A549 (cell line): ENCODE results near the gene CFLAR. TPM values are rescaled to one million over a fixed set of nuclear protein-coding genes. Genes with fewer than 3 reads are reported as not detected.
A peak's percentile ranks its signal among the peaks of the same experiment; 100 is the strongest.

Experiments
- ATAC-seq, 2 experiments: fragments of 200-7000 bp in 1 of 2; fragments of >200 bp in 1 of 2; cut with Nextera tagmentation in 1 of 2; cut with Tn5 transposase in 1 of 2; 3 replicates each; pipeline versions ENCODE4 v1.8.0 to v1.9.1; 2018 to 2020; ENCODE audit warnings: mild to moderate bottlenecking in 1 of 2, moderate library complexity in 1 of 2
- CTCF ChIA-PET: fragments of 300-600 bp; sonication (Branson Sonifier 250); formaldehyde crosslinking; extraction: SDS; loops from one replicate; lab custom pipeline; 2021; ENCODE audit warnings: antibody characterized with exemption, inconsistent platforms; lab: Yijun Ruan, JAX
- POLR2A ChIA-PET: fragments of 350-600 bp; formaldehyde crosslinking; extraction: SDS; loops from one replicate; lab custom pipeline; 2021; ENCODE audit warnings: antibody characterized with exemption, inconsistent platforms; lab: Yijun Ruan, JAX
- DNase-seq, 2 experiments: peaks; one replicate each; pipeline versions ENCODE4 v3.0.0 to v3.0.0-alpha.2; 2011 to 2016; ENCODE audit warnings: low read depth in 1 of 2, low spot score in 1 of 2
- FAIRE-seq: peaks from 2 replicates; lab custom pipeline; 2011; peaks lifted over from hg19 to GRCh38; lab: Jason Lieb, UNC
- H3K27ac ChIP-seq, 2 experiments: fragments of >200 bp; sonication (Bioruptor Twin); formaldehyde crosslinking; 3 replicates each; pipeline ENCODE4 v1.5.1; 2016 to 2017
- H3K4me1 ChIP-seq: fragments of >200 bp; sonication (Bioruptor Twin); formaldehyde crosslinking; 3 replicates; pipeline ENCODE4 v1.6.1; 2016
- H3K4me2 ChIP-seq: fragments of >200 bp; sonication (Bioruptor Twin); formaldehyde crosslinking; 3 replicates; pipeline ENCODE4 v1.6.1; 2016
- H3K4me3 ChIP-seq: fragments of >200 bp; sonication (Bioruptor Twin); formaldehyde crosslinking; 3 replicates; pipeline ENCODE4 v1.5.1; 2016
- H3K9me3 ChIP-seq: fragments of >200 bp; sonication (Bioruptor Twin); formaldehyde crosslinking; 3 replicates; pipeline ENCODE4 v1.6.1; 2016
- ATOH8 ChIP-seq: fragments of 250-450 bp; sonication (Bioruptor Pico); IDR thresholded peaks from 2 replicates; pipeline ENCODE4 v1.5.0; 2020; ENCODE audit warnings: low read depth, mild to moderate bottlenecking, moderate library complexity
- BCL3 ChIP-seq: fragments of >200 bp; sonication (Bioruptor Twin); formaldehyde crosslinking; IDR thresholded peaks from 3 replicates; pipeline ENCODE4 v1.6.1; 2016
- BHLHE40 ChIP-seq: IDR thresholded peaks from 2 replicates; pipeline ENCODE4 v1.6.1; 2012; ENCODE audit warnings: low read depth, low read length, inconsistent platforms
- CEBPB ChIP-seq, 2 experiments: fragments of >200 bp in 1 of 2; sonication (Bioruptor Twin) in 1 of 2; formaldehyde crosslinking in 1 of 2; IDR thresholded peaks; 2 replicates each; pipeline ENCODE4 v1.6.1; 2012 to 2016
- CHD2 ChIP-seq: fragments of 150-350 bp; IDR thresholded peaks from 2 replicates; pipeline ENCODE4 v1.6.1; 2014; ENCODE audit warnings: low read length; ENCODE audit not compliant: partially characterized antibody
- CTCF ChIP-seq: fragments of >200 bp; sonication (Bioruptor Twin); formaldehyde crosslinking; IDR thresholded peaks from 3 replicates; pipeline ENCODE4 v1.5.1; 2016
- E2F6 ChIP-seq: IDR thresholded peaks from 2 replicates; pipeline ENCODE4 v1.6.1; 2012; ENCODE audit warnings: low read depth, borderline replicate concordance
- EHF ChIP-seq: fragments of 250-450 bp; sonication (Bioruptor Pico); IDR thresholded peaks from 2 replicates; pipeline ENCODE4 v1.5.0; 2020; ENCODE audit warnings: mild to moderate bottlenecking
- EP300 ChIP-seq, 2 experiments: fragments of >200 bp; sonication (Bioruptor Twin); formaldehyde crosslinking; IDR thresholded peaks; 2 replicates in 1 of 2; 3 replicates in 1 of 2; pipeline ENCODE4 v1.6.1; 2016 to 2017
- GATA3 ChIP-seq: IDR thresholded peaks from 2 replicates; pipeline ENCODE4 v1.6.1; 2012; ENCODE audit warnings: borderline replicate concordance
- HES2 ChIP-seq: fragments of >200 bp; sonication (Bioruptor Twin); formaldehyde crosslinking; IDR thresholded peaks from 2 replicates; pipeline ENCODE4 v1.6.1; 2016
- HOXB13 ChIP-seq: fragments of 250-450 bp; sonication (Bioruptor Pico); IDR thresholded peaks from 2 replicates; pipeline ENCODE4 v1.5.0; 2020; ENCODE audit warnings: low read depth, mild to moderate bottlenecking, moderate library complexity
- JUN ChIP-seq, 2 experiments: fragments of >200 bp; sonication (Bioruptor Twin); formaldehyde crosslinking; IDR thresholded peaks; 2 replicates in 1 of 2; 3 replicates in 1 of 2; pipeline ENCODE4 v1.6.1; 2016 to 2017
- KDM5A ChIP-seq: fragments of 200-600 bp; sonication (generic); IDR thresholded peaks from 2 replicates; pipeline ENCODE4 v1.6.1; 2016; ENCODE audit warnings: antibody characterized with exemption, mild to moderate bottlenecking
- MAX ChIP-seq: IDR thresholded peaks from 2 replicates; pipeline ENCODE4 v1.6.1; 2012
- MYC ChIP-seq: IDR thresholded peaks from 2 replicates; pipeline ENCODE4 v1.6.1; 2012; ENCODE audit warnings: mild to moderate bottlenecking, inconsistent platforms, low read length, improper control_type of control experiment, borderline replicate concordance
- PBX3 ChIP-seq: IDR thresholded peaks from 2 replicates; pipeline ENCODE4 v1.6.1; 2012
- PHF8 ChIP-seq: fragments of 200-600 bp; sonication (generic); IDR thresholded peaks from 2 replicates; pipeline ENCODE4 v1.6.1; 2016; ENCODE audit warnings: low read depth, mild to moderate bottlenecking, antibody characterized with exemption, moderate library complexity, borderline replicate concordance
- RAD21 ChIP-seq, 2 experiments: fragments of >200 bp in 1 of 2; sonication (Bioruptor Twin) in 1 of 2; formaldehyde crosslinking in 1 of 2; IDR thresholded peaks in 1 of 2; conservative IDR thresholded peaks in 1 of 2; 2 replicates in 1 of 2; 3 replicates in 1 of 2; pipeline ENCODE4 v1.6.1; 2012 to 2018; ENCODE audit warnings: inconsistent platforms in 1 of 2
- RFX5 ChIP-seq: fragments of 450-650 bp; IDR thresholded peaks from 2 replicates; pipeline ENCODE4 v1.7.1; 2014; ENCODE audit warnings: antibody characterized with exemption, mild to moderate bottlenecking, moderate library complexity
- TFCP2L1 ChIP-seq: fragments of 250-450 bp; sonication (Bioruptor Pico); IDR thresholded peaks from 2 replicates; pipeline ENCODE4 v1.5.0; 2021; ENCODE audit warnings: mild to moderate bottlenecking
- ZSCAN20 ChIP-seq: fragments of 250-450 bp; sonication (Bioruptor Pico); IDR thresholded peaks from 2 replicates; pipeline ENCODE4 v1.8.0; 2022; ENCODE audit warnings: mild to moderate bottlenecking, moderate library complexity
- WGBS: methylation state at CpG from one replicate; pipeline ENCODE4 v1.1.6; 2017; ENCODE audit errors: missing lambda C conversion rate; 5-methylcytosine and 5-hydroxymethylcytosine counted together
- polyA plus RNA-seq, 4 experiments: library from polyadenylated mRNA; depleted of rRNA in 3 of 4; stranded (reverse); fragments of >200 nt; fragmentation: RNase III in 1 of 4; extraction: RNeasy Plus Mini Kit Qiagen cat#74134 plus additional on column Dnase treatment in 1 of 4; gene quantifications; 2 replicates in 3 of 4; 3 replicates in 1 of 4; pipeline ENCODE4 v1.2.3, GENCODE V29; 2011 to 2017

CFLAR gene
- polyA plus RNA-seq, 2 of the 4 experiments (the other 2 are of a cell fraction): 56.5 to 89.4 TPM

- H3K4me1 ChIP-seq: peaks cover 45% of the 10 kb centered on the region
- ATAC-seq (peak; percentile 42 to 45), DNase-seq (peak; percentile 49 to 88), FAIRE-seq (no peak)
- peak overlapping the region; percentile 99 for H3K4me2 ChIP-seq
- no peaks in the 10 kb centered on the region for H3K9me3 ChIP-seq
- TF ChIP-seq CHD2 (no peak), RAD21 (conservative IDR thresholded peaks at IDR 0.05 in 1 of 2, IDR thresholded peaks at IDR 0.05 in 1 of 2) (no peak), BHLHE40 (no peak), HOXB13 (CRISPR knock-in tag) (0 out of 2 replicates have a peak, but pooled peaks have one; percentile 32), JUN (IDR thresholded peaks at IDR 0.05) (peak in 1 of 2 experiments; percentile 52; a peak in 3 of 5 replicates), RFX5 (no peak), PBX3 (no peak), MAX (peak; percentile 56; the same call in 1 of the 2 replicates), BCL3 (peak; percentile 66; the same call in 1 of the 3 replicates), EP300 (IDR thresholded peaks at IDR 0.05) (peak in 1 of 2 experiments; percentile 7; a peak in 1 of 5 replicates), MYC (0 out of 2 replicates have a peak, but pooled peaks have one; percentile 9), GATA3 (peak; percentile 22; the same call in 1 of the 2 replicates), TFCP2L1 (CRISPR knock-in tag) (no peak), ATOH8 (CRISPR knock-in tag) (no peak), E2F6 (peak; percentile 15; the same call in 1 of the 2 replicates), HES2 (no peak), PHF8 (no peak), KDM5A (no peak), EHF (CRISPR knock-in tag) (no peak), ZSCAN20 (CRISPR knock-in tag) (no peak), CTCF (peak; percentile 12; the same call in 1 of the 3 replicates), CEBPB (IDR thresholded peaks at IDR 0.05) (peak; percentile 90 to 93)
- ChIA-PET CTCF (interaction anchor here (0.6 to 5.1 kb wide), 16 partner anchors 10 to 216 kb away, joined by 3 to 108 read pairs (median 7); partner anchors contain the start of gene ORC2), POLR2A (interaction anchor here (0.5 to 3.6 kb wide), 11 partner anchors 9 to 228 kb away, joined by 3 to 39 read pairs (median 3); partner anchors contain the start of genes CASP10, NIF3L1 and PPIL3)
- H3K27ac ChIP-seq: peak overlapping the region; percentile 90 to 99
- H3K4me3 ChIP-seq: peak overlapping the region; percentile 69
- 2% methylated on average over 22 of the region's 22 CpGs for WGBS
Observed at GRCh38 chr2:201116959-201117734, 1.2 kb downstream of the CFLAR start.
